ENCODE results near the gene ADCY4.

ADCY4 gene

DNA sequence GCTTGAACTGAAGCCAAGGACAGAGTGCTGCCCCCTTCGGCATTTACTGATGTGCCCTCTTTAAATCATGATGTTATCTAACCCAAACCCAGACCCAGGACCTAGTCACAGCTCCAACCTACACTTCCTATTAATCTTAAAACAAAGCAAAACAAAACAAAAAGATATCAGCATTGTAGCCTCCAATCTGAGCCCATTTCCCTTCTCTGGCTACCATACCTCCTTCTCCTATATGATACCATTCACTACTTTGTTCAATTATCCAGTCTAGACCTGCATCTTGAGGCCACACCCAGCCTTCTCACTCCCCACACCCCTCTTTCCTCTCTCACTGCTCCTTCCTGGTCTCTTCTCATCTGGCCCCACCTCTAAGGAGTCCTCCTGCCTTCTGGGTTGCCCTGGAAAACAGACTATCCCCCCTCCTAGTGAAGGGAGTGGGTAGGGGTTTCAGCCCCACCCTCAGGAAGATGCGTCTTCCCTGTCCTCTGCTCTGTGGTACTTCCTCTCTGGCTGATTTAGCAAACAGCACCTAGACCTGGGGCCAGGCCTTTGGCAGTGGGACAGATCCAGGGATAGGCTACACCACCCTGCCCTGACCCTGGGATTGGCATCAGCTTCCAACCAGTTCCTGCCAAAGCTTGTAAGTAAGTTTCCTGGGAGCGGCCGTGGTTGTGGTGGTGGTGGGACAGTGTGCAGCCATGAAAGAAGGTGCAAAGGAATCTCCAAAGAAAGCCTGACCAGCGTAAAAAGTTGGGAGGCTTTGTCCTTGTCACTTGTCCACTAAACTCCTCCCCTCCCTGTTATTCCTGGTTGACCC lies 20.3 kb downstream of the ADCY4 start:
- no peak for DNase-seq

GRCh38 chr14:24313913-24314312 lies 21.0 kb downstream of the ADCY4 start:
- no peak for DNase-seq

- DNase-seq = peak; percentile 86
Observed at GRCh38 chr14:24312736-24313507, 21.9 kb downstream of the ADCY4 start.

GRCh38 chr14:24311837-24312615 lies 22.8 kb downstream of the ADCY4 start:
- peak; percentile 84 for DNase-seq

GRCh38 chr14:24310646-24311604 lies 23.9 kb downstream of the ADCY4 start, which contains the start of gene LTB4R:
TSS of gene LTB4R (plus strand) at chr14:24311502. CDS start at chr14:24315652, 4,150 bp downstream.
- DNase-seq = no peak

DNA sequence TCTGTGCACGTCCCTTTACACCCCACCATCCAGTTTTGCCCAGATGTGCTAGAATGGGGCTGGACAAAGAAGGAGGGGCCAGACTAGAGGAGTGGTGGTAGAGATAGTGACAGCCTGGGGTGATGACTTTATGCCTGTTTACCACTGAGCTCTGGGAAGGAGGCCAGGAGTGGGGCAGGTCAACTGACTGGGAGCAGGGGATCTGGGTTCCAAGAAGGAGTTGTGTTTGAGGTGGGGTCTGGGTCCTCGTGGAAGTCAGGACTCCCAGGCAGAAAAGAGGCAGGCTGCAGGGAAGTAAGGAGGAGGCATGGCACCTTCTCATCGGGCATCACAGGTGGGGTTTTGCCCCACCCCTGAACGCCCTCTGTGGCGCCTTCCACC lies 24.6 kb downstream of the ADCY4 start:
- DNase-seq = no peak

- no peak for DNase-seq
Observed at GRCh38 chr14:24309538-24310264, 25.2 kb downstream of the ADCY4 start, which contains the start of gene LTB4R2. TSS of gene LTB4R2 (plus strand) at chr14:24310140. CDS start at chr14:24310665, 525 bp downstream.

DNA sequence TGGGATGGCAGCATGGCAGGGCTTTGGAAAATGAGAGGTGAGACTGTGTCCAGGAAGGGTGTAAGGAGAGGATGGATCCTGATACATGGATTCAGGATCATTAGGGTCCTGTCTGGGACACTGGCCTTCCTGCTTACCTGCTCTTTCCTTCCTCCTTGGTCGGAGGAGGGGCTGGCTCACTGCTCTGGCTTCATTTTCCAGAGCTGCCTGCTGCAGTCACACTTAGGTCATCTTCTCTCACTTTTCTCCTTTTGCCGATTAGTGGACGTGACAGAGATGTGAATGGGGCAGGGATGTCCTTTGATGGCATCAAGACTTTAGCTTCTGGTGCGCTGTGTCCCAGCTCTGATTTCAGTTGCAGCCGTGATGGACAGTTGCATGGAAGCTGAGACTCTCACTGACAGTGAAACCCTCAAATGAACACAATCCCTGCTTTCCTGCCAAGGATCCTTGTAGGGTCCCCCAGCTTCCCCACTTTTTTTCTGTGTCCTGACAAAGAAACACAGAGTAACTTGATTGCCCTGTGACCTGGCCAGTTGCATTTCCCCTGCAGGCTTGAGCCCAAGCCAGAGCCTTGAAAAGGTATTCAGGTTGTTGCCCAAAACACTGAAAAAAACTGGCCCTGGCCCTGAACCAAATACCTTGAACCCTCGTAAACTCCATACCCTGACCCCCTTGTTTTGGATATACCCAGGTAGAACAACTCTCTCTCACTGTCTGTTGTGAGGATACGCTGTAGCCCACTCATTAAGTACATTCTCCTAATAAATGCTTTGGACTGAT lies 26.3 kb downstream of the ADCY4 start:
- no peak for DNase-seq

- peak; percentile 86 for DNase-seq
Observed at GRCh38 chr14:24307575-24308341, 27.1 kb downstream of the ADCY4 start, which contains the start of gene CIDEB. TSS of gene CIDEB (minus strand) at chr14:24307977. CDS start at chr14:24307858, 119 bp downstream.

DNA sequence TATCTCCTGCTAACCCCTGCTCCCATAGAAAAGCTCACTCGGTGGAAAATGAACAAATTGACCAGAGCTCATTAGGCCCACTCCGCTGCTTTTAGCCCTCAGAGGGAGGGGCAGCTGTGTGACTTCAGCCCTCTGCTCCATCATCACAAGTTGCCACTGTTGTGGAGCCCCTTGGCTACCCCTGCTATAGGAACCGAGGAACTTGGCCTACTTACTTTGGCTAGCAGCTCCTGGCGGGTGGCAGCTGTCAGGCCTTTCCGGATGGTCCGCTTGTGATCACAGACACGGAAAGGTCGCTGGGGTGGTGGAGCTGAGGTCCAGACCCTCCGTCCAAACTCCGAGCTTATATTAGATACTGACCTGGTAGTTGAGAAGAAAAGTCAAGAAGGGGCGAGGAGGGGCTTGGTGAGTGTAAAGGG lies 27.7 kb downstream of the ADCY4 start:
- DNase-seq = no peak

- DNase-seq = no peak
Observed at GRCh38 chr14:24304019-24304387, 30.9 kb downstream of the ADCY4 start.

DNA sequence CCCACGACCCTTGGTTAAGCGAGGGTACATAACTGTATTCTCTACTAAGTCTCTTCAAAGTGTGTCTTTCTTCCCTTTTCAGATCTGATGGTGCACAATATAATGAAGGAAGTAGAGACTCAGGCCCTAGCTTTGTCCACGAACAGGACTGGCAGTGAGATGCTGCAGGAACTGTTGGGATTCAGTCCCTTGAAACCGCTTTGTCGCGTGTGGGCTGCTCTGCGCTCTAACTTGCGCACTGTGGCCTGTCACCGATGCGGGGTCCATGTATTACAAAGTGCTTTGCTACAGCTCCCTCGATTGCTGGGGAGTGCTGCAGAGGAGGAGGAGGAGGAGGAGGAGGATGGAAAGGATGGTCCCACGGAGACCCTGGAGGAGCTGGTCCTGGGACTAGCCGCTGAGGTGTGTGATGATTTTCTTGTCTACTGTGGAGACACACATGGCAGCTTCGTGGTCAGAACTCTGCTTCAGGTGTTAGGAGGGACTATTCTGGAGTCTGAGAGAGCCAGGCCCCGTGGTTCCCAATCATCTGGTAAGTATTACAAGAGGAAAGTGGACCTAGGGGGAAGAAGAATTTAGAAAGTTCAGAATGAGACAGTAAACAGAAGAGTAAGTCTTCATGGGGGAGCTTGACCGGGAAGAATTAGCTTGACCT lies 34.4 kb downstream of the ADCY4 start:
- DNase-seq = no peak

DNA sequence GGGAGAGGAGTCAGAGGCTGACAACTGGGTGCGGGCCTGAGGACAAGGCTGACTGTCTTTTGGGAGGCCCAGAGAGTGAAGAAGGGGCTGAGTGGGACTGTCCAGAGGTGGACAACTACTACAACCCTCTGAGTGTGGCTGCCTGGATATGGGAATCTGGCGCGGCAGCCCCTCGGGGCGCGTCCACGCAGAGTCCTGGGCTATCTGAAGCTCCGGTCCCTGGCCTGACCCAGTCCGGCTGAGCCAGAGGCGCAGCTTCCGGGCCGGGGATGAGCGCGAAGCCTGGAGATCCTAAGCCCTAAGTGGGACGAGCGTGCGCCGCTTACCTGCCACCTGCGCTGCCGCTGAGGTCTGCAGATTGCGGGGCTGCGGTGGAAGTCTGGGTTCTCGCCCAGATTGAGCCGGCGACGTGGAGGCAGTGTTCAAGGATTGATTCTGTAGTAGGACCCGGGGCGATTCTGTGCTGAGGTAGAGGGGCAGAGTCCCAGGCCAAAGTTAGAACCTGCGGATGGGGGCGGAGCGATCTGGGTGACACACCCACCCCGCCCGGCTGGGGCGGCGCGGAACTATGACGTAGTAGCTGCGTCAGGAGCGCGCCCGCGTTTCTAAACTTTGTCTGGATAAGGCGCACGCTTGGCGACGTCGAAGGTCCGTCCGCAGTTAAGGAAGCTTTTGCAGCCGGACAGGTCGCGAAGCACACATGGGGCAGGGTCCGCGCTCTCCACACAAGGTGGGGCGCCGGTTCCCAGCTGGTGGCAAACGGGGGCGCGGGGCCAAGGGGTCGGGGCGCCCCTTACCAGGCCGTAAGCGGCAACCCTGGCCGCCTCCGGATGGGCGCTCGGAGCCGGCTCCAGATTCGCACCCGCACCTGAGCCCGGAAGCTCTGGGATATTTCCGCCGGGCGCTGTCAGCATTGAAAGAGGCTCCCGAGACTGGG lies 35.3 kb downstream of the ADCY4 start, which contains the start of the genes DHRS1 and NOP9:
DHRS1 (minus strand) TSS at position 526 of the 937 bp plus-strand sequence. CDS start 674 bp downstream, outside the sequence.
NOP9 (plus strand) TSS at position 596 of the 937 bp plus-strand sequence; CDS start at position 701, 105 bp downstream.
- DNase-seq = peak; percentile 95

DNA sequence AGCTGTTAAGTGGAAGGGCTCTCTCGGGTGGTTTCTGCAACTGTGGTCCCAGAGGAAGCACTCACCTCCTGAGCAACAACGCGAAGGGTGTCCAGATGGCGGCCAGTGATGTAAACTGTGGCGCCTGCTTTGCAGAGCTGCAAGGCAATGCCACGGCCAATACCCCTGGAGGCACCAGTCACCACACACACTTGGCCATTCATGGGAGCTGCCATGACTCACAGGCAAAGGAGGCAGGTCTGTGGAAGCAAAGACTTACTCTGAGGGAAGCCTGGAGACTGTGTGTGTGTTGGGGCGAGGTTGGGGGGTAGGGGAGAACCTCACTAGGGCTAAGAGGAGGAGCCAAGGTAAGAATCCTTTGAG lies 36.0 kb downstream of the ADCY4 start:
- DNase-seq = peak; percentile 41

DNA sequence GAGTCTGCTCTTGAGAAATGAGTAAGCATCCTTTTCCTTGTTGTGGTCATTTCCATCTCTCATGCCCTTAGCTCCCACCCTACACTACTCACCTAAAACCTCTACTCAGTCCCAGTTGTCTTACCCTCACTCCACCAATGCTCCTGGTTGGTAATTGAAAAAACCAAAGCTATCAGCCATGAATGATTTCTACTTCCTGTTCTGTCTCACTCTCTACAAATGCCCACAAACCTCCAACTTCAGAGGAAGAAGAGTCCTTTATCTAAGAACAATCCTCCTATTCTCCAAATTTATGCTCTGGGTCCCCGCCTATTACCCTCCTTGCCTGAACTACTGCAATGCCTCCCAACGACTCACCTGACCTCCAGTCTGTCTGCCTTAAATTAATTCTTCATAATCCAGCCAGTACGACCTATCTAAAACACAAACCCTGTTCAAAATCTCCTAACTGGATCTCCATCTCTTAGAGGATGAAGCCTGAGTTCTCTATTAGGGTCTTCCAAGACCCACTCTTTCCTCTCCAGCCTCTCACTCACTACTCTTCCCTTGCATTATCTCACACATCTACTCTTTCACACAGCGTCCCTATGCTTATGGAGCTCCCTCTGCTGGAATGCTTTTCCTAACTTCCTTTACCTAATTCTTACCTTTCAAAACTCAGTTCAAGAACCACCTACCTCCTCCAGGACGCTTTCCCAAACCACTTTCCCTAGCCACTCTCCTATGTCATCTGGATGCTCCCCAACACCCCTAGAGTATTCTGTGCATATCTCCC lies 37.5 kb downstream of the ADCY4 start:
- peak; percentile 27 for DNase-seq

DNA sequence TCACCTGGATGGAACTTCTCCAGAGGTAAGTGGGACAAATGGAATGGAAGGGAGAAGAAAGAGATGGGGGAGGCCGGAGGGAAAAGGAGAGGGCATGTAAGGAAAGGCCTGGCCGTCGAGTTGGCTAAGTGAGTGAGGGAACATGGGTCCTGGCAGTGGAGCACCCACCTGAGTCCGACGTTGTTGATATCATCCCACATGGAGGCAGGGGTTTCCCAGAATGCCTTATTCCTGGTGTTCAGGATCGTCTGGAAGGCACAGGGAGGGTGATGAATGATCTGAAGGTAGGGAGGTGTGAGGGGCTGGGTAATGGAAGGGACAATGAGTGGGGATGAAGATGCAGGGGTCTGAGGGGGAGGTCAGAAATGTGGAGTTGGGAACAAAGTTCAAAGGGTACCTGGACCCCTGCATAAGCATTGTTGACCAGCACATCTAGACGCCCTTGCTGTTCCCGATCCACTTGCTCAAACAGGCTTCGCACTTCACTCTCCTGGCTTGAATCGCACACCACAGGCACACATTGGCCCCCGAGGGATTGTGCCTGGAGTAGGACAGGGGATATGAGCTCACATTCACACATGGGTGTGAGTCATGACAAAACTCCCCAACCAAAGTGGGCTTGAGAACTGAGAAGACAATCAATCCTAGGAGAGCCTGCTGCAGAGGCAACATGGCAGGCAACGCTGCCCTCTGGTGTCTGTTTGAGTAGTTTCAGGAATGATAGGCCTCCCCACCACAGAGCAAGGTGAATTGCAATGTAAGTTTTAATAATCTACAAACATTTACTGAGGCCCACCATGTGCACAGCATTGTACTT lies 38.3 kb downstream of the ADCY4 start:
- DNase-seq = peak; percentile 93
